Spleen (tissue), 7 donors: ENCODE data around the gene TMEM181.

ENCODE experiments used
- CTCF ChIP-seq, 11 experiments: fragments of 200-600 bp in 7 of 11; fragments of 450-650 bp in 4 of 11; sonication (generic) in 4 of 11; IDR thresholded peaks in 8 of 11; conservative IDR thresholded peaks in 3 of 11; 1 replicate in 7 of 11; 2 replicates in 4 of 11; pipeline versions ENCODE4 v1.4.0 to v1.8.0; 2016 to 2021; ENCODE audit warnings: antibody characterized with exemption in 11 of 11, inconsistent platforms in 4 of 11, mild to moderate bottlenecking in 1 of 11
- POLR2A ChIP-seq, 3 donors: fragments of 450-650 bp; IDR thresholded peaks; one replicate each; pipeline ENCODE4 v1.5.1; 2017; ENCODE audit warnings: antibody characterized with exemption in 3 of 3, mild to moderate bottlenecking in 1 of 3
- donor health status: DM: no; HTN: no; CAD: no; lungs with moderate emphysema.
- donor health status: DM: no; HTN: no; CAD: no.
- donor health status: DM: no; HTN: no; CAD: no.

- no peak for TF ChIP-seq CTCF (IDR thresholded peaks at IDR 0.05 in 8 of 11, conservative IDR thresholded peaks at IDR 0.05 in 3 of 11)
- TF ChIP-seq POLR2A (IDR thresholded peaks at IDR 0.05): no peak
These were observed 67.5 kb downstream of the TMEM181 start for GRCh38 chr6:158627168-158627939.
